GM18909 (cell line): ENCODE results near the gene SASH1.

ENCODE experiments used
- ATAC-seq: cut with Tn5 transposase; IDR thresholded peaks from one replicate; pipeline ENCODE4 v1.9.1; 2021; ENCODE audit warnings: mild to moderate bottlenecking; ENCODE audit not compliant: unreplicated experiment, poor library complexity

Gene SASH1

GRCh38 chr6:148342350-148343046 lies at the start of gene SASH1:
Gene SASH1, plus strand, starts transcription at chr6:148342838. Its CDS starts 230 bp downstream, at chr6:148343068.
- ATAC-seq, result peak; percentile 84

DNA sequence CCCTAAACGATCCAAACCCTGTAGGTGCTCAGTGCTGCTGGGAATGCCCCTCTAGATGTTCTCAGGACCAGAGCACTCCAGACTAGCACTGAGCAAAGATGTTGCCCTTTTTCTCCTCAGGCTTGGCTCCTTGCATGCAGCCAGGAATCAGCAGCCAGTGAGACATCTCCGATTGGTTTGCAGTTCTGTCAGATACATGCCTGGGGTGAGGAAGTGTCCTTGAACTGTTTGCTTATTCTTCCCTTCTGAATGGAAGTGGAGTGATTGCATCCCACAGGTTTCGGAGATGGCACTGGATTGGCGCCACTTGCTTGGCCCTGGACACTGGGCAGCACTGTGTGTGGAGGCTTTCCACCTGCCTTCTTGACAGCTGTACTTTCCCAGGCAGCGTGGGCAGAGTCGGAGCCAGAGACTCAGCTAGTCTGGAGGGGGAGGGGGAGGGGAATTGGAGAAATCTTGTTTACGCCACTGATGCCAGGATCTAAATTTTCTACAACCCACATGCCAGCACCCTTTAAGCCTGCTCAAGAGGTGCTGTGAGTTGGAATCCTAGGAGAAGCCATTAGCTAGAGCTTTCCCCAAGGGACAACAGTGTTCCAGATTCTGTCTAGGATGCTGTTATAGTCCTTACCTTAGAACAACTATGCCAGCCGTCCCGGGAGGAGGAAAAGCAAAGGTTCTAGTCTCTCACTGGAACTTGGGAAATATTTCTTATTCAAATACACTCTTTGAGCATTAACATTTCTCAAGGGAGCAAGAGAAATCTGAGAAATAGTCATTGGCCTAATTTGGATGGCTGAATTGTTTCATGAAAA lies 49.2 kb upstream of the SASH1 start:
- ATAC-seq, result no peak

DNA sequence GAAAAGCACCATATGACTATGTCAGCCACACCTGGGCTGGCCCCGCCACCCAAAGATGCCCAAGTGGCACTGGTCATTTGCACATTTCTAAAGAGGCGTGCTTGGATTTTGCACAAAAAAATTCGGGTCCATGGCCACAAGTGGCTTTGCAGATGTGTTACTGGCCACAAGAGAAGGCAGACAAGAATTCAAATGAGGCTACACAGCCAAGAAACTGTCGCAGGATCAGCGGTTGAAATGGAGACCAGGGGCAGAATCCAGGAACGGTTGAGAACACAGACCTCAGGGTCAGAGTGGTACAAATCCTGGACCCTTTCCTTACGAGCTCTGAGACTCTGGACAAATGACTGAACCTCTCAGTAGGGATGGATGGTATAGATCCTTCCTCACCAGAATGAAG lies 48.6 kb upstream of the SASH1 start:
- no peak for ATAC-seq

GRCh38 chr6:148295261-148295887 lies 47.3 kb upstream of the SASH1 start:
- no peak for ATAC-seq

- ATAC-seq, result no peak
Measured at GRCh38 chr6:148296771-148297170, 45.9 kb upstream of the SASH1 start.

DNA sequence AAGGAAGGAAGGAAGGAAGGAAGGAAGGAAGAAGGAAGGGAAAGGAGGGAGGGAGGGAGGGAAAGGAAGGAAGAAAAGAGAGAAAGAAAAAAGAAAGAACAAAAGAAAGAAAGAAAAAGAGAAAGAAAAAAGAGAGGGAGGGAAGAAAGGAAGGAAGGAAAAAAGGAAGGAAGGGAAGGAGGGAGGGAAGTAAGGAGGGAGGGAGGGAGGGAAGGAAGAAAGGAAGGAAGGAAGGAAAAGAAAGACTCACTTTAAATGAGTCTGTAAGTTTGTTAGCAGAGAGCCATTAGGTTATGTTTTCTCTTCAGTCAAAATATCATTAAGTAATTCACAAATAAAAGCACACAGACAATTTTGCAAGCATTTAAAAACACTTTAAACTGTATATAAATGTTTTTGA lies 44.0 kb upstream of the SASH1 start:
- ATAC-seq, result no peak

DNA sequence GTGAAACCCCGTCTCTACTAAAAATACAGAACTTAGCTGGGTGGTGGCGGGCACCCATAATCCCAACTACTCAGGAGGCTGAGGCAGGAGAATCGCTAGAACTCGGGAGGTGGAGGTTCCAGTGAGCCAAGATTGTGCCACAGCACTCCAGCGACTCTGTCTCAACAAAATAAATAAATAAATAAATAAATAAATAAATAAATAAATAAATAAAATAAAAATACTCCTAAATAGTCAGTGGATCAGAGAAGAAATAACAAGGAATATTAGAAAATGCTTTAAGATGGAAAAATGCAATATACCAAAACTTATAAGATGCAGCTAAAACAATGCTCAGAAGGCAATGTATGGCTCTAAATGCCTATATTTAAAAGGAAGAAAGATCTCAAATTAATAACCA lies 39.0 kb upstream of the SASH1 start:
- no peak for ATAC-seq

GRCh38 chr6:148304976-148305375 lies 37.7 kb upstream of the SASH1 start:
- no peak for ATAC-seq

- peak; percentile 20 for ATAC-seq
Measured at GRCh38 chr6:148306286-148306685, 36.4 kb upstream of the SASH1 start.

GRCh38 chr6:148307405-148307804 lies 35.2 kb upstream of the SASH1 start:
- no peak for ATAC-seq

GRCh38 chr6:148309301-148309700 lies 33.3 kb upstream of the SASH1 start:
- no peak for ATAC-seq

- no peak for ATAC-seq
Measured at GRCh38 chr6:148311966-148312669, 30.5 kb upstream of the SASH1 start.

GRCh38 chr6:148313488-148313887 lies 29.1 kb upstream of the SASH1 start:
- no peak for ATAC-seq

GRCh38 chr6:148316308-148316707 lies 26.3 kb upstream of the SASH1 start:
- ATAC-seq, result no peak

DNA sequence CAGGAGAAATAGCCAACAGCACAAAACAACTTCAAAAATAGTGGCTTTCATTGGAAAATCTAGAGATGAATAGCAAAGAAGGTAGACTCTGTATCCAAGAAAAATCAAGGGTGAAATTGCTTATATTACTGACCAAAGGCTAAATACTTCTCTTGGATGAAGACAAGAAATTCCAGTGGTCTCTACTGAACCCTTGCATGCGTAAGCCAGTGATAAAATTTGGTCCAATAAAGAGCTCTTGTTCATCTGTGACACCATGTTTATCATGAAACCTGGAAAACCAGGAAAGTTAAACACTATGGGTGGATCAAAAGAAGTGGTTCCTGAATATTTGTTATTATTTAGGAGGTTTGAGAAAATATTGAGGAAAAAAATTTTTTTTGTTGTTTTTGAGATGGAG lies 25.6 kb upstream of the SASH1 start:
- no peak for ATAC-seq

- ATAC-seq, result no peak
Measured at GRCh38 chr6:148317739-148318138, 24.9 kb upstream of the SASH1 start.

DNA sequence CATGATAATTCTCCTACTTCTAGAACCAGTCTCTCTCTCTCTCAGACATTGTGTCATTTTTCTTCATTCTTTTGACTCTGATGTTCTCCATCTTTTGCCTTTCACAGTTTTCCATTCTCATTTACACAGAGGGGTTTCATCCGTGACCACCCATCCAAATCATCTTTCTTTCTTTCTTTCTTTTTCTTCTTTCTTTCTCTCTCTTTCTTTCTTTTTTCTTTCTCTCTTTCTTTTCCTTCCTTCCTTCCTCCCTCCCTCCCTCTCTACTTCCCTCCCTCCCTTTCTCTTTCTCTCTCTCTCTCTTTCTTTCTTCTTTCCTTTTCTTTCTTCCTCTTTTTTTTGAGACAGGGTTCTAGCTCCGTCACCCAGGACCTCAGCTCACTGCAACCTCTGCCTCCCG lies 19.9 kb upstream of the SASH1 start:
- ATAC-seq, result no peak

DNA sequence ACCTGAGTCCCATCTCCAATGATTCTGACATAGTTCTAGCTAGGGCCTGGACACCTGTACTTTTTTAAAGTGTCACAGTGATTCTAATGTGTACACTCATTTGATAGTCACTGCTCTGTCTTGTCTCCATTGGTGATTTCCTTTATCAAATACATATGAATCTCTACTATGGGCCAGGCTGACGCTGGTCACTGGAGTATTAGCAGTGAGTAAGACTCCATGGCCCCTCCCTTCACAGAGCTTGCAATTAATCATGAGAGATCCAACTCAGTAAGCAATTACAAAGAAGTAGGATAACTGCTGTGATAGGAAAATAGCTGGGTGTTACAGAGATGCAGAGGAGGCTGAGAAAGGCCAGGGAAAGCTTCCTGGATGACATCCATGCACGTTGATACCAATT lies 19.3 kb upstream of the SASH1 start:
- no peak for ATAC-seq

GRCh38 chr6:148324297-148324985 lies 18.2 kb upstream of the SASH1 start:
- ATAC-seq, result no peak
